Ishikawa (cell line): ENCODE results near the gene TGFBR3.

Experiments used
- CEBPB ChIP-seq: IDR thresholded peaks from 2 replicates; pipeline ENCODE4 v1.6.1; 2012
- CREB1 ChIP-seq: IDR thresholded peaks from 2 replicates; pipeline ENCODE4 v1.6.1; 2012; ENCODE audit warnings: low read depth
- EGR1 ChIP-seq: IDR thresholded peaks from 2 replicates; pipeline ENCODE4 v1.6.1; 2012
- EP300 ChIP-seq: IDR thresholded peaks from 2 replicates; pipeline ENCODE4 v1.6.1; 2012; ENCODE audit warnings: borderline replicate concordance
- FOXM1 ChIP-seq: IDR thresholded peaks from 2 replicates; pipeline ENCODE4 v1.6.1; 2012; ENCODE audit warnings: low read depth, borderline replicate concordance
- MAX ChIP-seq: IDR thresholded peaks from 2 replicates; pipeline ENCODE4 v1.6.1; 2012
- NFIC ChIP-seq: IDR thresholded peaks from 2 replicates; pipeline ENCODE4 v1.6.1; 2012
- RAD21 ChIP-seq: IDR thresholded peaks from 2 replicates; pipeline ENCODE4 v1.6.1; 2012; ENCODE audit warnings: low read depth
- REST ChIP-seq: IDR thresholded peaks from 2 replicates; pipeline ENCODE4 v1.6.1; 2012; ENCODE audit warnings: low read depth, mild to moderate bottlenecking
- TAF1 ChIP-seq: IDR thresholded peaks from 2 replicates; pipeline ENCODE4 v1.6.1; 2012; ENCODE audit warnings: low read depth, mild to moderate bottlenecking
- TCF12 ChIP-seq: IDR thresholded peaks from 2 replicates; pipeline ENCODE4 v1.6.1; 2012; ENCODE audit warnings: low read depth
- TEAD4 ChIP-seq: IDR thresholded peaks from 2 replicates; pipeline ENCODE4 v1.6.1; 2012
- USF1 ChIP-seq: IDR thresholded peaks from 2 replicates; pipeline ENCODE4 v1.6.1; 2012
- YY1 ChIP-seq: IDR thresholded peaks from 2 replicates; pipeline ENCODE4 v1.6.1; 2012; ENCODE audit warnings: low read depth
- ZBTB7A ChIP-seq: IDR thresholded peaks from 2 replicates; pipeline ENCODE4 v1.6.1; 2012; ENCODE audit warnings: low read depth

TGFBR3 gene

GRCh38 chr1:91707114-91707889 lies 178.6 kb downstream of the TGFBR3 start:
- TF ChIP-seq TEAD4 (no peak), EGR1 (no peak), RAD21 (no peak), TAF1 (no peak), FOXM1 (no peak), TCF12 (no peak), REST (no peak), CREB1 (no peak), ZBTB7A (no peak), CEBPB (no peak), YY1 (no peak)

- TF ChIP-seq TCF12 (no peak), NFIC (no peak), CREB1 (no peak), EP300 (no peak), USF1 (no peak), YY1 (no peak), TAF1 (no peak), CEBPB (no peak), FOXM1 (no peak), ZBTB7A (no peak), TEAD4 (no peak), REST (no peak), MAX (no peak), EGR1 (no peak), RAD21 (no peak)
These were observed 179.6 kb downstream of the TGFBR3 start for GRCh38 chr1:91706140-91706957.

GRCh38 chr1:91704746-91705145 lies 181.2 kb downstream of the TGFBR3 start:
- no peak for TF ChIP-seq TCF12
- no peak for TF ChIP-seq FOXM1
- no peak for TF ChIP-seq CREB1
- TF ChIP-seq CEBPB = no peak
- no peak for TF ChIP-seq RAD21
- no peak for TF ChIP-seq TEAD4

GRCh38 chr1:91703095-91703494 lies 182.9 kb downstream of the TGFBR3 start:
- TF ChIP-seq ZBTB7A (no peak), CREB1 (no peak), NFIC (no peak), REST (no peak), FOXM1 (no peak), TCF12 (no peak), TAF1 (no peak), YY1 (no peak), EGR1 (no peak), CEBPB (no peak), TEAD4 (no peak), MAX (no peak), RAD21 (no peak)

- no peak for TF ChIP-seq EGR1
- no peak for TF ChIP-seq ZBTB7A
- no peak for TF ChIP-seq FOXM1
- TF ChIP-seq YY1 = no peak
- TF ChIP-seq RAD21 = no peak
- TF ChIP-seq REST = no peak
- no peak for TF ChIP-seq TAF1
- no peak for TF ChIP-seq CEBPB
- no peak for TF ChIP-seq TEAD4
- TF ChIP-seq MAX = no peak
- TF ChIP-seq TCF12 = no peak
- no peak for TF ChIP-seq CREB1
- TF ChIP-seq NFIC = no peak
- TF ChIP-seq USF1 = no peak
- TF ChIP-seq EP300 = no peak
These were observed 184.5 kb downstream of the TGFBR3 start for GRCh38 chr1:91701472-91701869.
